Esophagus squamous epithelium (tissue), 5 donors: ENCODE measurements around the gene PTGR1. TPM values are rescaled to one million over a fixed set of nuclear protein-coding genes. Genes with fewer than 3 reads are reported as not detected.
A peak's percentile ranks its signal among the peaks of the same experiment; 100 is the strongest.

ENCODE experiments used
- DNase-seq: peaks from one replicate; lab custom pipeline; 2025; lab: John Stamatoyannopoulos, UW
- H3K27ac ChIP-seq, 4 donors: fragments of 200-600 bp; sonication (generic); one replicate each; pipeline ENCODE4 v1.5.1; 2016 to 2019; ENCODE audit warnings: mild to moderate bottlenecking in 1 of 4
- H3K27me3 ChIP-seq, 4 donors: fragments of 200-600 bp; sonication (generic); 1 replicate in 3 of 4; 2 replicates in 1 of 4; pipeline versions ENCODE4 v1.5.1 to v1.6.0; 2017 to 2021; ENCODE audit warnings: antibody characterized with exemption in 1 of 4
- H3K36me3 ChIP-seq, 3 donors: fragments of 200-600 bp; sonication (generic); one replicate each; pipeline ENCODE4 v1.5.1; 2016 to 2019
- H3K4me1 ChIP-seq, 3 donors: fragments of 200-600 bp; sonication (generic); one replicate each; pipeline ENCODE4 v1.5.1; 2017 to 2019
- H3K4me3 ChIP-seq, 4 donors: fragments of 200-600 bp; sonication (generic); 1 replicate in 3 of 4; 2 replicates in 1 of 4; pipeline ENCODE4 v1.5.1; 2016 to 2019; ENCODE audit warnings: mild to moderate bottlenecking in 2 of 4, moderate library complexity in 1 of 4
- H3K9me3 ChIP-seq, 3 donors: fragments of 200-600 bp; sonication (generic); one replicate each; pipeline ENCODE4 v1.5.1; 2016 to 2019
- CTCF ChIP-seq, 6 experiments: fragments of 450-650 bp in 4 of 6; fragments of 200-600 bp in 2 of 6; sonication (generic) in 2 of 6; IDR thresholded peaks; one replicate each; pipeline ENCODE4 v1.5.1; 2016 to 2019; ENCODE audit warnings: antibody characterized with exemption in 6 of 6, mild to moderate bottlenecking in 4 of 6, moderate library complexity in 4 of 6
- POLR2A ChIP-seq, 4 donors: fragments of 450-650 bp; IDR thresholded peaks; one replicate each; pipeline ENCODE4 v1.6.1; 2017; ENCODE audit warnings: antibody characterized with exemption in 4 of 4, mild to moderate bottlenecking in 4 of 4, moderate library complexity in 3 of 4
- WGBS, 2 donors: methylation state at CpG; one replicate each; pipeline ENCODE4 v1.1.5; 2018; 5-methylcytosine and 5-hydroxymethylcytosine counted together
- intact Hi-C: fragments of 100-400 bp; cut with DNase I; formaldehyde crosslinking; loops from one replicate; pipeline ENCODE4 v1.15.0; 2022
- total RNA-seq, 4 donors: library from RNA; depleted of rRNA; stranded (reverse); fragments of >200 nt; gene quantifications; one replicate each; pipeline ENCODE4 v1.1.0, GENCODE V29; 2016
- donor health status: DM: yes; HTN: yes; CAD: no.

The PTGR1 gene
- total RNA-seq: 100 to 1,000 TPM in 3 of 4 donors, 10 to 100 TPM in 1; 61.6 to 304 (median 170) TPM

GRCh38 chr9:111599092-111599954 lies at the start of gene PTGR1:
Gene PTGR1, minus strand, starts transcription at chr9:111599647. Its CDS starts 2,225 bp downstream, at chr9:111597422.
- WGBS, 2 donors: 0 to 10% methylated on average over 25 to 47 of the region's 64 CpGs

GRCh38 chr9:111649016-111649415 lies 49.6 kb upstream of the PTGR1 start:
- H3K36me3 ChIP-seq: peaks cover 0 to 79% (median 3%) of the 10 kb centered on the region in 3 donors
- H3K9me3 ChIP-seq: no peaks in the 10 kb centered on the region
- intact Hi-C loops: no loop called here
- H3K27ac ChIP-seq: no peak overlapping the region
- H3K4me1 ChIP-seq: no peaks in the 10 kb centered on the region
- TF ChIP-seq POLR2A (IDR thresholded peaks at IDR 0.05) (no peak), CTCF (IDR thresholded peaks at IDR 0.05) (no peak)
- no peak overlapping the region for H3K4me3 ChIP-seq
- 89 to 96% methylated on average over 4 of the region's 4 CpGs for WGBS, 2 donors
- no peaks in the 10 kb centered on the region for H3K27me3 ChIP-seq
- DNase-seq: no peak

More at GRCh38 chr9:111599092-111599954, at the start of gene PTGR1:
- Histone ChIP-seq H3K4me3 (peak within 1 kb of the TSS; percentile 73 to 90 (median 79)), H3K27ac (peak within 1 kb of the TSS; percentile 88 to 93 (median 90)), H3K36me3 (peaks cover 5 to 29% (median 10%) of the 10 kb centered on the region in 3 donors), H3K27me3 (no peaks in the 10 kb centered on the region), H3K9me3 (no peaks in the 10 kb centered on the region), H3K4me1 (peaks cover 6 to 47% (median 8%) of the 10 kb centered on the region in 3 donors)
- DNase-seq: no peak
- TF ChIP-seq CTCF (IDR thresholded peaks at IDR 0.05) (no peak), POLR2A (IDR thresholded peaks at IDR 0.05) (peak in 2 of 4 donors; percentile 32 to 44)
- intact Hi-C loops: loop anchor here (10.0 kb wide), 1 partner anchor 95 kb away; no protein-coding TSS in a partner anchor

- 79 to 82% methylated on average over 4 of the region's 4 CpGs for WGBS, 2 donors
These were observed 48.6 kb upstream of the PTGR1 start for GRCh38 chr9:111648066-111648465.

GRCh38 chr9:111646417-111646816 lies 47.0 kb upstream of the PTGR1 start:
- 80 to 87% methylated on average over 2 of the region's 2 CpGs for WGBS, 2 donors
- no peak for DNase-seq
- H3K4me1 ChIP-seq: no peaks in the 10 kb centered on the region
- H3K9me3 ChIP-seq: no peaks in the 10 kb centered on the region
- H3K36me3 ChIP-seq: peaks cover 0 to 68% (median 2%) of the 10 kb centered on the region in 3 donors
- intact Hi-C loops: no loop called here
- no peak overlapping the region for H3K4me3 ChIP-seq
- H3K27me3 ChIP-seq: no peaks in the 10 kb centered on the region
- H3K27ac ChIP-seq: no peak overlapping the region
- no peak for TF ChIP-seq CTCF (IDR thresholded peaks at IDR 0.05)
- no peak for TF ChIP-seq POLR2A (IDR thresholded peaks at IDR 0.05)

More at GRCh38 chr9:111648066-111648465, 48.6 kb upstream of the PTGR1 start:
- intact Hi-C loops: no loop called here
- H3K9me3 ChIP-seq: no peaks in the 10 kb centered on the region
- H3K36me3 ChIP-seq: peaks cover 0 to 79% (median 3%) of the 10 kb centered on the region in 3 donors
- TF ChIP-seq POLR2A (IDR thresholded peaks at IDR 0.05) (no peak), CTCF (IDR thresholded peaks at IDR 0.05) (no peak)
- H3K27me3 ChIP-seq: no peaks in the 10 kb centered on the region
- H3K4me1 ChIP-seq: no peaks in the 10 kb centered on the region
- no peak overlapping the region for H3K4me3 ChIP-seq
- peak overlapping the region in 1 of 4 donors; percentile 41 for H3K27ac ChIP-seq
- DNase-seq: no peak

GRCh38 chr9:111645806-111646205 lies 46.4 kb upstream of the PTGR1 start:
- intact Hi-C loops: no loop called here
- H3K9me3 ChIP-seq: no peaks in the 10 kb centered on the region
- no peak for TF ChIP-seq CTCF (IDR thresholded peaks at IDR 0.05)
- no peaks in the 10 kb centered on the region for H3K27me3 ChIP-seq
- H3K4me3 ChIP-seq: no peak overlapping the region
- H3K27ac ChIP-seq: no peak overlapping the region
- DNase-seq: no peak
- WGBS, 2 donors: 73 to 76% methylated on average over 1 of the region's 1 CpG
- H3K4me1 ChIP-seq: no peaks in the 10 kb centered on the region
- H3K36me3 ChIP-seq: peaks cover 0 to 65% (median 0%) of the 10 kb centered on the region in 3 donors
